DND-41 (cell line): Measurements from ENCODE around the gene SIRT2.
"Not testable (repeated sequence)": the region's sequence is repeated elsewhere in the genome, so short reads cannot be mapped to it uniquely, and the experiment has no call there.

Experiments
- CTCF ChIP-seq: IDR thresholded peaks from 2 replicates; pipeline ENCODE4 v1.5.1; 2012; ENCODE audit warnings: borderline replicate concordance, low read length, moderate library complexity, mild to moderate bottlenecking; ENCODE audit not compliant: poor library complexity, severe bottlenecking; ENCODE audit errors: extremely low read depth
- EZH2 ChIP-seq: IDR thresholded peaks from 3 replicates; pipeline ENCODE4 v1.6.1; 2012; ENCODE audit warnings: borderline replicate concordance, low read depth, mild to moderate bottlenecking, moderate library complexity, low read length, inconsistent platforms; ENCODE audit not compliant: severe bottlenecking

- TF ChIP-seq CTCF, EZH2: not testable (repeated sequence)
Measured at GRCh38 chr19:38829203-38829602, 70.2 kb downstream of the SIRT2 start.
